Calu3 (cell line): ENCODE data around the gene ZNF609. TPM values are rescaled to one million over a fixed set of nuclear protein-coding genes. Genes with fewer than 3 reads are reported as not detected.
A peak's percentile ranks its signal among the peaks of the same experiment; 100 is the strongest.

ENCODE experiments used
- BruUV-seq: library from RNA; stranded (reverse); fragments of 400-500 nt; replicated peaks from 2 replicates; lab custom pipeline; 2021; lab: Mats Ljungman, UMichigan
- CTCF ChIA-PET: fragments of 300-600 bp; sonication (Branson Sonifier 250); formaldehyde crosslinking; loops from one replicate; lab custom pipeline; 2022; ENCODE audit warnings: antibody characterized with exemption; lab: Charles Lee
- DNase-seq: peaks from one replicate; pipeline ENCODE4 v3.0.0; 2022
- H3K27ac Mint-ChIP-seq: one replicate; pipeline ENCODE4 v1.8.0; 2022; ENCODE audit warnings: mixed read lengths; ENCODE audit not compliant: unreplicated experiment
- H3K27me3 Mint-ChIP-seq: one replicate; pipeline ENCODE4 v1.8.0; 2022; ENCODE audit warnings: mixed read lengths; ENCODE audit not compliant: unreplicated experiment
- H3K36me3 Mint-ChIP-seq: one replicate; pipeline ENCODE4 v1.8.0; 2022; ENCODE audit warnings: mild to moderate bottlenecking, moderate library complexity, mixed read lengths; ENCODE audit not compliant: insufficient read depth, unreplicated experiment
- H3K4me1 Mint-ChIP-seq: one replicate; pipeline ENCODE4 v1.8.0; 2022; ENCODE audit warnings: mild to moderate bottlenecking, low read depth, mixed read lengths; ENCODE audit not compliant: unreplicated experiment
- H3K4me3 Mint-ChIP-seq: one replicate; pipeline ENCODE4 v1.8.0; 2022; ENCODE audit warnings: mild to moderate bottlenecking, low read depth, moderate library complexity, mixed read lengths; ENCODE audit not compliant: unreplicated experiment
- H3K9me3 Mint-ChIP-seq: one replicate; pipeline ENCODE4 v1.8.0; 2022; ENCODE audit warnings: low read depth, mixed read lengths; ENCODE audit not compliant: unreplicated experiment
- intact Hi-C: fragments of 100-400 bp; cut with micrococcal nuclease; formaldehyde crosslinking; loops from one replicate; pipeline ENCODE4 v1.10.0; 2022; ENCODE audit not compliant: unreplicated experiment
- total RNA-seq: library from RNA; stranded (reverse); gene quantifications from 2 replicates; pipeline ENCODE4 v1.2.3, GENCODE V29; 2022
- TF ChIP-seq, protein P1 (sequence below): fragments of 200-600 bp; IDR thresholded peaks from one replicate; pipeline ENCODE4 v1.8.0; 2022; ENCODE audit warnings: antibody characterized with exemption; ENCODE audit not compliant: unreplicated experiment

The ZNF609 gene
- total RNA-seq, 1 experiment from 2014 or later = 50.6 TPM

DNA sequence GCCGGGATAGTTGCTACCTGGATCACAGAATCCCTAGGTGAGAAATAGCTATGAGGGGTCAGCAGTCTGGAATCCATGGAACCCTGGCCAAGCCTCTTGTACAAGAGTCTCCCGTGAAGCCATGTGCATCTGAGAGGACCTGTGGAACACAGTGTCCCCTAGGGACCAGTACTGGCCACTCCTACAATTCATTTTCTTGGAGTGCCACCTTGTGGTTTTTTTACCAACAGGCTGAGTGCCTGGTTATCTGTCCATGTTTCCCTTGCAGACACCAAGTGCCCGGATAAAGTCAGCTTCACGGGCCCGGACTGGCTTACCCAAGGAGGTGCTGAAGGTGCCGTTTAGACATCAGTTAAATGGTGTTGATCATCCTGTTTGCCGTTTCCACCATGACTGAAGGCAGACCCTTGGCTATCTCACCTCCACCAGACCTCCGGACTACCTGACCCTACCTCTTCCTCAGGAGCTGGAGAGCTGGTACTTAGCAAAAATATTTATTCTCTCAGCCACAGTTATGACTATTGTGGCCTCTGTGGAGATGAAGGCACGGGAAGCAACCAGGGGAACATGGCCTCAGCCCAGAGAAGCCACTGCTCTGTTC, 221.1 kb downstream of the ZNF609 start:
- DNase-seq = peak; percentile 71
- no peaks in the 10 kb centered on the region for H3K4me1 Mint-ChIP-seq
- H3K4me3 Mint-ChIP-seq = no peak overlapping the region
- TF ChIP-seq, protein P1, sequence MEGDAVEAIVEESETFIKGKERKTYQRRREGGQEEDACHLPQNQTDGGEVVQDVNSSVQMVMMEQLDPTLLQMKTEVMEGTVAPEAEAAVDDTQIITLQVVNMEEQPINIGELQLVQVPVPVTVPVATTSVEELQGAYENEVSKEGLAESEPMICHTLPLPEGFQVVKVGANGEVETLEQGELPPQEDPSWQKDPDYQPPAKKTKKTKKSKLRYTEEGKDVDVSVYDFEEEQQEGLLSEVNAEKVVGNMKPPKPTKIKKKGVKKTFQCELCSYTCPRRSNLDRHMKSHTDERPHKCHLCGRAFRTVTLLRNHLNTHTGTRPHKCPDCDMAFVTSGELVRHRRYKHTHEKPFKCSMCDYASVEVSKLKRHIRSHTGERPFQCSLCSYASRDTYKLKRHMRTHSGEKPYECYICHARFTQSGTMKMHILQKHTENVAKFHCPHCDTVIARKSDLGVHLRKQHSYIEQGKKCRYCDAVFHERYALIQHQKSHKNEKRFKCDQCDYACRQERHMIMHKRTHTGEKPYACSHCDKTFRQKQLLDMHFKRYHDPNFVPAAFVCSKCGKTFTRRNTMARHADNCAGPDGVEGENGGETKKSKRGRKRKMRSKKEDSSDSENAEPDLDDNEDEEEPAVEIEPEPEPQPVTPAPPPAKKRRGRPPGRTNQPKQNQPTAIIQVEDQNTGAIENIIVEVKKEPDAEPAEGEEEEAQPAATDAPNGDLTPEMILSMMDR = peak; percentile 80
- CTCF ChIA-PET = interaction anchor here (0.6 to 1.7 kb wide), 4 partner anchors 17 to 437 kb away, joined by 3 to 8 read pairs (median 5); no protein-coding TSS in a partner anchor
- H3K36me3 Mint-ChIP-seq = peaks cover 50% of the 10 kb centered on the region
- H3K27ac Mint-ChIP-seq = no peak overlapping the region
- intact Hi-C loops = loop anchor here (2.0 kb wide), 1 partner anchor 255 kb away; no protein-coding TSS in a partner anchor
- no peaks in the 10 kb centered on the region for H3K27me3 Mint-ChIP-seq
- H3K9me3 Mint-ChIP-seq = no peaks in the 10 kb centered on the region
- no TSS peak for BruUV-seq

DNA sequence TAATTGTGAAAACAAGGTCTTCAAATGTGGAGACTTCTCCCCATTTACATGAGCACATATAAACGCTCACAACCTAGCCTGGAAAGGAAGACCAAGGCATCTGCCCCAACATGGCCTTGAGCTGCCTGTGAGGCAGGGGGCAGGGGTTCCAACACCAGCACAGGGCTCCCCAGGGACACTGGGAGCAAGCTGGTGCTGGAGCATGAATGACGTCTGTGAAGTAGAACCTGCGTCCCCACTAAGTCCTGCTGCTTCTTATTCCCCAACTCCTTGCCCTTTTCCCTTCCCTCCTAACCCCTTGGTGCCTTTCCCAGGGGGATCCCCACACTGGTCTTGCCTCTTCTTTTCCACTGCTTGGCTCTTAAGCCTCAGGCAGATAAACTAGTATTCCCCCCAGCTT, 221.9 kb downstream of the ZNF609 start:
- H3K4me1 Mint-ChIP-seq = no peaks in the 10 kb centered on the region
- no TSS peak for BruUV-seq
- TF ChIP-seq, protein P1 = no peak
- CTCF ChIA-PET = interaction anchor here (0.8 to 1.7 kb wide), 4 partner anchors 10 to 256 kb away, joined by 3 to 8 read pairs (median 4); no protein-coding TSS in a partner anchor
- no peaks in the 10 kb centered on the region for H3K27me3 Mint-ChIP-seq
- H3K9me3 Mint-ChIP-seq = no peaks in the 10 kb centered on the region
- no peak for DNase-seq
- H3K4me3 Mint-ChIP-seq = no peak overlapping the region
- intact Hi-C loops = no loop called here
- peaks cover 50% of the 10 kb centered on the region for H3K36me3 Mint-ChIP-seq
- H3K27ac Mint-ChIP-seq = no peak overlapping the region

DNA sequence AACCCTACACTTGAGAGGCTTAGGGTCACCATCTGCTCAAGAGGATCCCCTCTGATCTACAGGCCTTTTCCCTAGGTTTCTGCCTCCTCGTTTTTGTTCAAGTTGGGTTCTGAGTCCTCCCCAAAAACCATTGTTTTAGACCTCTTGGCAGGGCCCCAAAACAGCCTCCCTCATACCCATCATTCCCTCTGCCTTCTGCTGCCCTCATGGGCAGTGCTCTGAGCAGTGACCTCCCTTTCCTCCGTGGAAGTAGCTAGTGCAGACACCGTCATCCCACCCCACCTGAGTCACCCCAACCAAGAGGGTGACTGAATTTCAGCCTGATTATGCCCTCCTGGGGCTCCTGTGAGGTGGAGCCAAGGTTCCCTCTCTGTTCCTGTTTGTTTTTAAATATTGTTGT, 223.0 kb downstream of the ZNF609 start:
- H3K36me3 Mint-ChIP-seq = peaks cover 56% of the 10 kb centered on the region
- H3K4me1 Mint-ChIP-seq = no peaks in the 10 kb centered on the region
- intact Hi-C loops = no loop called here
- no peaks in the 10 kb centered on the region for H3K9me3 Mint-ChIP-seq
- no peak overlapping the region for H3K27ac Mint-ChIP-seq
- TF ChIP-seq, protein P1 = no peak
- no peak for DNase-seq
- BruUV-seq = no TSS peak
- CTCF ChIA-PET = interaction anchor here (1.1 to 1.3 kb wide), 2 partner anchors 9 to 45 kb away, joined by 4 to 5 read pairs; no protein-coding TSS in a partner anchor
- no peak overlapping the region for H3K4me3 Mint-ChIP-seq
- H3K27me3 Mint-ChIP-seq = no peaks in the 10 kb centered on the region

DNA sequence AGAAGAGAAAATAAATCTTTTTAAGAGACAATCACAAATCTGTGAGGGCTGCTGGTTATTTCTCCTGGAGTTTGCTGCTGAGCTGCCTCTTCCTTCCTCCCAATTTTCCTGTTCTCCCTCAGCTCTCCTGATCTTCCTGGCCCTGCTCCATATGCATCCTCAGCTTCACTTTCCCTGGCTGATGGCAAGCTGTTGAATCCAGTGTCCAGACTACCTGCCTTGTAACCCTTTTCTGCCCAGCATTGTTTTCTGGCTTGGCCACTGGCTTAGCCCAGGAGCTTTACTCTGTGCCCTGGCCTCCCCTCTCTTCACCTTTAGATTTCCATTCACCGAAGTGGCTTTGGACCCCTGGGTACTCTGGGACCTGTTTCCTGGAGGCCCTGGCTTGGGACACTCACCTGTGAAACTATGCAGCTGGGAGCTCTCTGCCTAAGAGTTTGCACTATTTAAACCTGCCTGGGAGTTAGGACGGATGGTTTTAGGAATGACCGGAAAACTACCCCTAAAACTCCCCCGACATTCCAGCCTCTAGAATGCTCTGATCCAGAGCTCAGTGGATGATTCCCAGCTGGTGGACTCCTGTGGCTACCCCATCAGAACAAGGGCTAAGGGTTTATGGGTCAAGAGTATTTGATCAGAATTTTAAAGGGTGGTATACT, 225.0 kb downstream of the ZNF609 start:
- Mint-ChIP-seq H3K27ac (no peak overlapping the region), H3K4me1 (no peaks in the 10 kb centered on the region), H3K4me3 (no peak overlapping the region), H3K27me3 (no peaks in the 10 kb centered on the region), H3K9me3 (no peaks in the 10 kb centered on the region), H3K36me3 (peaks cover 68% of the 10 kb centered on the region)
- TF ChIP-seq, protein P1 = no peak
- intact Hi-C loops = no loop called here
- CTCF ChIA-PET = interaction anchor here (0.6 to 3.4 kb wide), 3 partner anchors 42 to 216 kb away, joined by 3 to 23 read pairs (median 4); no protein-coding TSS in a partner anchor
- no peak for DNase-seq
- BruUV-seq = no TSS peak
